Measurements from ENCODE around the gene FAHD1.

The FAHD1 gene

GRCh38 chr16:1817716-1818115 is 9.3 kb upstream of the FAHD1 start:
- DNase-seq (ENCODE audit: low read depth, low spot score): no peak
- Histone ChIP-seq H3K36me3 (ENCODE audit: control insufficient read depth, insufficient read depth, low read length) (peaks cover 17% of the 10 kb centered on the region; the same call in 1 of the 2 replicates), H3K4me3 (ENCODE audit: low read length) (no peak overlapping the region), H3K27me3 (ENCODE audit: control insufficient read depth, insufficient read depth, low read length) (no peaks in the 10 kb centered on the region), H3K4me1 (ENCODE audit: control insufficient read depth, insufficient read depth, low read length) (no peaks in the 10 kb centered on the region), H3K27ac (ENCODE audit: low read length) (no peak overlapping the region), H3K9me3 (ENCODE audit: control insufficient read depth, insufficient read depth, low read length) (no peaks in the 10 kb centered on the region)
- WGBS (ENCODE audit: insufficient coverage, insufficient read length): no CpG with 5 or more reads among the region's 17 CpGs

DNA sequence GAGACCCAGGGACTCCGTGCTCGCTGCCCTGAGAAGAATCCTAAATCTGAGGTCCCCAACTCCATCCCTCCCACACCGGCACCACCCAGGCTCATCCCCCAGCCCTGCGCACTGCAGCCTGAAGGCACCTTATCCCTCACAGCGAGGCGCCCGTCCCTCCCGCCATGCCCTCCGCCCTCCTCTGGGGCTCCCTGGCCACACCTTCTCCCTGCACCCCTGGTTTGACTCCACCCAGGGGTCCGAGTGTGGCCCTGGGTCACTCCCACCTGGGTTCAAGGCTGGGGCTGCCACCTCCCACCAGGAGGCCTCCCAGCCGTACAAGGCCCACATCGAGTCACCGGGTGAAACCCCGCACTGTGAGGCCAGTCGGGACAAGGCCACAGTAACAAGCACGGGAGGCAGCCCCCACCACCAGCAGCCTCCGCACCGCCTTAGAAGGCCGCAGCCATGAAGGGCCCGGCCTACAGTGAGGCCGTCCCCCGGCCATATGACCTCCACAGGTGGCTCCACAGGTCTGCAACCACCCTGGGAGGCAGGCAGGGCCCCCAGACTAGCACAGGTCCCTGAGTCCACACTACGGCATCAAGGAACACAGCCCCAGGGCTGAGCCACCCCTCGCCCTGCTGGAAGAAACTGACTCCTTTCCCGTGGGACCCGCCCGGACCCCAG is 8.7 kb upstream of the FAHD1 start:
- H3K4me1 ChIP-seq (ENCODE audit: control insufficient read depth, insufficient read depth, low read length): no peaks in the 10 kb centered on the region
- peaks cover 17% of the 10 kb centered on the region; the same call in 1 of the 2 replicates for H3K36me3 ChIP-seq (ENCODE audit: control insufficient read depth, insufficient read depth, low read length)
- H3K27ac ChIP-seq (ENCODE audit: low read length): no peak overlapping the region
- H3K27me3 ChIP-seq (ENCODE audit: control insufficient read depth, insufficient read depth, low read length): no peaks in the 10 kb centered on the region
- WGBS (ENCODE audit: insufficient coverage, insufficient read length): no CpG with 5 or more reads among the region's 27 CpGs
- no peak overlapping the region for H3K4me3 ChIP-seq (ENCODE audit: low read length)
- no peaks in the 10 kb centered on the region for H3K9me3 ChIP-seq (ENCODE audit: control insufficient read depth, insufficient read depth, low read length)
- DNase-seq (ENCODE audit: low read depth, low spot score): no peak

DNA sequence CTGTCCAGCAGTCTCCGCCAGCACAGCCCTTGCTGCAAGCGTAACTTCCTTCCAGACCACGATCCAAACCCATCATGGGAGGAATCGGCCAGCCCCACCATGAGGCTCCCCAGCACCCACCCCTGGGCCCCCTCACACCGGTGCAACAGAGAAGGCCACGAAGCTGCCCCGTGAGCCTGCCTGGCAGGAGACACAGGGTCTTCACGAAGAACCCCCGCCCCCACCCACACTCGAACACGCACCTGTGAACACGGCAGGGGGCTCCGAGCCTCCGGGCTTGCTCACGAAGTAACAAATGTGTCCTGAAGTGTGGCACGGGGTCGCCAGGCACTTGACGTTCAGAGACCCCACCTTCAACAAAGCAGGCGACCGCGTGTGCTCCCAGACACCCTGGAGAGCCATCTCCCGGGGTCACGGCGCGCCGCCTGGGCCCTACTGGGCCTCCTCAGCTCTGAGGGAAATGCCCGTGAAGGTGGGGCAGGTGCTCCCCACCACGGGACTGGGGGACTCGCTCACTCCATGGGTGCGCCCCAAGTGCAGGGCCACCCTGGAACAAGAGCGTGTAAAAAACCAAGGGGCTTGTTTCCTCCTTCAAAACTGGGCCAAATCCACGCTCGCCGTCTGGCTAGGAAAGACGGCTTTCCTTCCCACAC is 8.0 kb upstream of the FAHD1 start:
- H3K36me3 ChIP-seq (ENCODE audit: control insufficient read depth, insufficient read depth, low read length): peaks cover 17% of the 10 kb centered on the region; the same call in 1 of the 2 replicates
- no peaks in the 10 kb centered on the region for H3K4me1 ChIP-seq (ENCODE audit: control insufficient read depth, insufficient read depth, low read length)
- H3K27me3 ChIP-seq (ENCODE audit: control insufficient read depth, insufficient read depth, low read length): no peaks in the 10 kb centered on the region
- H3K27ac ChIP-seq (ENCODE audit: low read length): no peak overlapping the region
- no peak for DNase-seq (ENCODE audit: low read depth, low spot score)
- WGBS (ENCODE audit: insufficient coverage, insufficient read length): no CpG with 5 or more reads among the region's 35 CpGs
- H3K4me3 ChIP-seq (ENCODE audit: low read length): no peak overlapping the region
- H3K9me3 ChIP-seq (ENCODE audit: control insufficient read depth, insufficient read depth, low read length): no peaks in the 10 kb centered on the region

DNA sequence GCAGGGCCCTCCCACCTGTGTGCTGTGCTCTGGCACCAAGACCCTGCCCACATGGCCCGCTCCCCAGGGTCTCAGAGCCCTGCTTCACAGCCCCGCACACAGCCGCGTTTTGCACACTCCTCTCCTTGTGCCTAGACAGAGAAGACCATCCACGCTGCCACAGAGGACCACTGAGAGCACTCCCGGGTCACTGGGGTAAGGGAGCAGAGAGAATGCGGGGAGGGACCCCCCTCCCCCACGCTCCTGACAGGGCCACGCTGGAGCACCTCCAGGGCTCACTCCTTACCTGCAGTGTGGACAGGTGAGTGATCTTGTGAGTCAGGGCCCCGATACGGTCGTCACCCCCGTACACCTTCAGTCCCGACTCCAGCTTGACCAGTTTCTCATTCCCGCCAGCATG is 7.4 kb upstream of the FAHD1 start:
- WGBS (ENCODE audit: insufficient coverage, insufficient read length): no CpG with 5 or more reads among the region's 15 CpGs
- Histone ChIP-seq H3K4me1 (ENCODE audit: control insufficient read depth, insufficient read depth, low read length) (no peaks in the 10 kb centered on the region), H3K9me3 (ENCODE audit: control insufficient read depth, insufficient read depth, low read length) (no peaks in the 10 kb centered on the region), H3K4me3 (ENCODE audit: low read length) (no peak overlapping the region), H3K36me3 (ENCODE audit: control insufficient read depth, insufficient read depth, low read length) (peaks cover 17% of the 10 kb centered on the region; the same call in 1 of the 2 replicates), H3K27me3 (ENCODE audit: control insufficient read depth, insufficient read depth, low read length) (no peaks in the 10 kb centered on the region), H3K27ac (ENCODE audit: low read length) (no peak overlapping the region)
- no peak for DNase-seq (ENCODE audit: low read depth, low spot score)

- Histone ChIP-seq H3K9me3 (ENCODE audit: control insufficient read depth, insufficient read depth, low read length) (no peaks in the 10 kb centered on the region), H3K27ac (ENCODE audit: low read length) (no peak overlapping the region), H3K27me3 (ENCODE audit: control insufficient read depth, insufficient read depth, low read length) (no peaks in the 10 kb centered on the region), H3K4me3 (ENCODE audit: low read length) (no peak overlapping the region), H3K36me3 (ENCODE audit: control insufficient read depth, insufficient read depth, low read length) (peaks cover 17% of the 10 kb centered on the region; the same call in 1 of the 2 replicates), H3K4me1 (ENCODE audit: control insufficient read depth, insufficient read depth, low read length) (no peaks in the 10 kb centered on the region)
- DNase-seq (ENCODE audit: low read depth, low spot score): no peak
- no CpG with 5 or more reads among the region's 25 CpGs for WGBS (ENCODE audit: insufficient coverage, insufficient read length)
Observed at GRCh38 chr16:1820096-1820945, 6.7 kb upstream of the FAHD1 start.

GRCh38 chr16:1820946-1821290 is 6.1 kb upstream of the FAHD1 start:
- Histone ChIP-seq H3K9me3 (ENCODE audit: control insufficient read depth, insufficient read depth, low read length) (no peaks in the 10 kb centered on the region), H3K4me3 (ENCODE audit: low read length) (no peak overlapping the region), H3K27ac (ENCODE audit: low read length) (no peak overlapping the region), H3K4me1 (ENCODE audit: control insufficient read depth, insufficient read depth, low read length) (peaks cover 2% of the 10 kb centered on the region; the same call in 1 of the 2 replicates), H3K36me3 (ENCODE audit: control insufficient read depth, insufficient read depth, low read length) (peaks cover 14% of the 10 kb centered on the region; the same call in 1 of the 2 replicates), H3K27me3 (ENCODE audit: control insufficient read depth, insufficient read depth, low read length) (no peaks in the 10 kb centered on the region)
- no CpG with 5 or more reads among the region's 12 CpGs for WGBS (ENCODE audit: insufficient coverage, insufficient read length)
- no peak for DNase-seq (ENCODE audit: low read depth, low spot score)

GRCh38 chr16:1821861-1822611 is 5.0 kb upstream of the FAHD1 start:
- Histone ChIP-seq H3K36me3 (ENCODE audit: control insufficient read depth, insufficient read depth, low read length) (peaks cover 8% of the 10 kb centered on the region; the same call in 1 of the 2 replicates), H3K9me3 (ENCODE audit: control insufficient read depth, insufficient read depth, low read length) (no peaks in the 10 kb centered on the region), H3K27me3 (ENCODE audit: control insufficient read depth, insufficient read depth, low read length) (no peaks in the 10 kb centered on the region), H3K4me3 (ENCODE audit: low read length) (no peak overlapping the region), H3K27ac (ENCODE audit: low read length) (no peak overlapping the region), H3K4me1 (ENCODE audit: control insufficient read depth, insufficient read depth, low read length) (peaks cover 2% of the 10 kb centered on the region; the same call in 1 of the 2 replicates)
- DNase-seq (ENCODE audit: low read depth, low spot score): no peak
- WGBS (ENCODE audit: insufficient coverage, insufficient read length): no CpG with 5 or more reads among the region's 24 CpGs

DNA sequence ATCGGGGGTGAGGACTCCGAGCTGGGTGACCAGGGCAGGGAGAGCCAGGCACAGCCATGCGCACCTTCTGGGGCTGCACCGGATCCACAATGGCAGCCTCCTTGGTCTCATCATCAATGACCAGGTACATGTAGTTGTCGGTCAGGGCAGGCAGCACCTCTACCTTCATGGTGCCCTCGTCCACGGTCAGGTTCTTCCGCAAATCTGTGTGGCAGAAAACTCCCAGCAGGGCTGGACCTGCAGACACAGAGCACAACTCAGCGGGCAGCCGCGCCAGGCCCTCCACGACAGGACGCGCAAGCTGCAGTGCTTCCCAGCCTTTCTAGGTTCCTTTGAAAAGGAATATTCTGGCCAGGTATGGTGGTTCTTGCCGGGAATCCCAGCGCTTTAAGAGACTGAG is 4.2 kb upstream of the FAHD1 start:
- Histone ChIP-seq H3K4me3 (ENCODE audit: low read length) (no peak overlapping the region), H3K4me1 (ENCODE audit: control insufficient read depth, insufficient read depth, low read length) (peaks cover 2% of the 10 kb centered on the region; the same call in 1 of the 2 replicates), H3K27ac (ENCODE audit: low read length) (no peak overlapping the region), H3K27me3 (ENCODE audit: control insufficient read depth, insufficient read depth, low read length) (no peaks in the 10 kb centered on the region), H3K36me3 (ENCODE audit: control insufficient read depth, insufficient read depth, low read length) (peaks cover 8% of the 10 kb centered on the region; the same call in 1 of the 2 replicates), H3K9me3 (ENCODE audit: control insufficient read depth, insufficient read depth, low read length) (no peaks in the 10 kb centered on the region)
- DNase-seq (ENCODE audit: low read depth, low spot score): no peak
- WGBS (ENCODE audit: insufficient coverage, insufficient read length): no CpG with 5 or more reads among the region's 16 CpGs

- no CpG with 5 or more reads among the region's 9 CpGs for WGBS (ENCODE audit: insufficient coverage, insufficient read length)
- H3K4me3 ChIP-seq (ENCODE audit: low read length): no peak overlapping the region
- H3K27me3 ChIP-seq (ENCODE audit: control insufficient read depth, insufficient read depth, low read length): no peaks in the 10 kb centered on the region
- H3K36me3 ChIP-seq (ENCODE audit: control insufficient read depth, insufficient read depth, low read length): peaks cover 8% of the 10 kb centered on the region; the same call in 1 of the 2 replicates
- no peaks in the 10 kb centered on the region for H3K9me3 ChIP-seq (ENCODE audit: control insufficient read depth, insufficient read depth, low read length)
- no peak overlapping the region for H3K27ac ChIP-seq (ENCODE audit: low read length)
- DNase-seq (ENCODE audit: low read depth, low spot score): no peak
- H3K4me1 ChIP-seq (ENCODE audit: control insufficient read depth, insufficient read depth, low read length): peaks cover 2% of the 10 kb centered on the region; the same call in 1 of the 2 replicates
Observed at GRCh38 chr16:1823821-1824220, 3.2 kb upstream of the FAHD1 start.

Data from iPS DF 6.9 (cell line).